Measurements from ENCODE around the gene ARPC1B. TPM values are rescaled to one million over a fixed set of nuclear protein-coding genes. Genes with fewer than 3 reads are reported as not detected.
A peak's percentile ranks its signal among the peaks of the same experiment; 100 is the strongest.

Gene ARPC1B
- total and polyA plus RNA-seq, 9 of the 15 experiments (the other 6 are each of a cell fraction or from before 2014, with no cell fraction given) = 6.7 to 357 (median 211) TPM

DNA sequence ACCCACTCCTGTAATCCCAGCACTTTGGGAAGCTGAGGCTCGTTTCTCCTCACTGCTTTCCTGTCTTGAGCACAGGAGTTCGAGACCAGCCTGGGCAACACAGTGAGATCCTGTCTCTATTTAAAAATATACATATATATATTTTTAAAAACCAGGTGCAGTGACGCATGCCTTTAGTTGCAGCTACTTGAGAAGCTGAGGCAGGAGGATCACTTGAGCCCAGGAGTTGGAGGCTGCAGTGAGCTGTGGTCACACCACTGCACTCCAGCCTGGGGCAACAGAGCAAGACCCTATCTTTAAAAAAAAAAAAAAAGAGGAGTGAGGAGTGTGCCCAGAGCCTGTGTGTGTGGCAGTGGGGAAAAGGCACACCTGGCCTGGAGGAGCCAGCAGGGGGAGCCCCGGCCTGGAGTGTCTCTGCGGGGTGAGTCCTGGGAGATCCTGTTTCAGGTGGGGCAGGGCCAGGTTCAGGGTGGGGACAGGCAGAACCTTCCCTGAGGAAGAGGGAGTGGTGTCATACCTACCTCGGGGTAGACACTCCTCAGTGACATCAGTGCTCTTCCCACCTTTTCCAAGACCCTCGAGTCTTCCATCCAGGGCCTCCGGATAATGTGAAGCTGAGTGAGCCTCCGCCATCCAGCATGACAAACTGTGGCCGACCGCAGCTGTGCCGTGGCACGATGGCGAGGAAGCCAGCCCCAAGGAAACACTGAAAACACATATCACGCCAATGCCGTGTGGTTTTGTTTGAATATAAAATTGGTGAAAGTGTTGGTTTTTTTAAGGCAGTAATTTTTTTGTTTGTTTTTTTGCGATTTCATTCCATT lies 9.0 kb upstream of the ARPC1B start (continued):
- TF ChIP-seq, protein P1, sequence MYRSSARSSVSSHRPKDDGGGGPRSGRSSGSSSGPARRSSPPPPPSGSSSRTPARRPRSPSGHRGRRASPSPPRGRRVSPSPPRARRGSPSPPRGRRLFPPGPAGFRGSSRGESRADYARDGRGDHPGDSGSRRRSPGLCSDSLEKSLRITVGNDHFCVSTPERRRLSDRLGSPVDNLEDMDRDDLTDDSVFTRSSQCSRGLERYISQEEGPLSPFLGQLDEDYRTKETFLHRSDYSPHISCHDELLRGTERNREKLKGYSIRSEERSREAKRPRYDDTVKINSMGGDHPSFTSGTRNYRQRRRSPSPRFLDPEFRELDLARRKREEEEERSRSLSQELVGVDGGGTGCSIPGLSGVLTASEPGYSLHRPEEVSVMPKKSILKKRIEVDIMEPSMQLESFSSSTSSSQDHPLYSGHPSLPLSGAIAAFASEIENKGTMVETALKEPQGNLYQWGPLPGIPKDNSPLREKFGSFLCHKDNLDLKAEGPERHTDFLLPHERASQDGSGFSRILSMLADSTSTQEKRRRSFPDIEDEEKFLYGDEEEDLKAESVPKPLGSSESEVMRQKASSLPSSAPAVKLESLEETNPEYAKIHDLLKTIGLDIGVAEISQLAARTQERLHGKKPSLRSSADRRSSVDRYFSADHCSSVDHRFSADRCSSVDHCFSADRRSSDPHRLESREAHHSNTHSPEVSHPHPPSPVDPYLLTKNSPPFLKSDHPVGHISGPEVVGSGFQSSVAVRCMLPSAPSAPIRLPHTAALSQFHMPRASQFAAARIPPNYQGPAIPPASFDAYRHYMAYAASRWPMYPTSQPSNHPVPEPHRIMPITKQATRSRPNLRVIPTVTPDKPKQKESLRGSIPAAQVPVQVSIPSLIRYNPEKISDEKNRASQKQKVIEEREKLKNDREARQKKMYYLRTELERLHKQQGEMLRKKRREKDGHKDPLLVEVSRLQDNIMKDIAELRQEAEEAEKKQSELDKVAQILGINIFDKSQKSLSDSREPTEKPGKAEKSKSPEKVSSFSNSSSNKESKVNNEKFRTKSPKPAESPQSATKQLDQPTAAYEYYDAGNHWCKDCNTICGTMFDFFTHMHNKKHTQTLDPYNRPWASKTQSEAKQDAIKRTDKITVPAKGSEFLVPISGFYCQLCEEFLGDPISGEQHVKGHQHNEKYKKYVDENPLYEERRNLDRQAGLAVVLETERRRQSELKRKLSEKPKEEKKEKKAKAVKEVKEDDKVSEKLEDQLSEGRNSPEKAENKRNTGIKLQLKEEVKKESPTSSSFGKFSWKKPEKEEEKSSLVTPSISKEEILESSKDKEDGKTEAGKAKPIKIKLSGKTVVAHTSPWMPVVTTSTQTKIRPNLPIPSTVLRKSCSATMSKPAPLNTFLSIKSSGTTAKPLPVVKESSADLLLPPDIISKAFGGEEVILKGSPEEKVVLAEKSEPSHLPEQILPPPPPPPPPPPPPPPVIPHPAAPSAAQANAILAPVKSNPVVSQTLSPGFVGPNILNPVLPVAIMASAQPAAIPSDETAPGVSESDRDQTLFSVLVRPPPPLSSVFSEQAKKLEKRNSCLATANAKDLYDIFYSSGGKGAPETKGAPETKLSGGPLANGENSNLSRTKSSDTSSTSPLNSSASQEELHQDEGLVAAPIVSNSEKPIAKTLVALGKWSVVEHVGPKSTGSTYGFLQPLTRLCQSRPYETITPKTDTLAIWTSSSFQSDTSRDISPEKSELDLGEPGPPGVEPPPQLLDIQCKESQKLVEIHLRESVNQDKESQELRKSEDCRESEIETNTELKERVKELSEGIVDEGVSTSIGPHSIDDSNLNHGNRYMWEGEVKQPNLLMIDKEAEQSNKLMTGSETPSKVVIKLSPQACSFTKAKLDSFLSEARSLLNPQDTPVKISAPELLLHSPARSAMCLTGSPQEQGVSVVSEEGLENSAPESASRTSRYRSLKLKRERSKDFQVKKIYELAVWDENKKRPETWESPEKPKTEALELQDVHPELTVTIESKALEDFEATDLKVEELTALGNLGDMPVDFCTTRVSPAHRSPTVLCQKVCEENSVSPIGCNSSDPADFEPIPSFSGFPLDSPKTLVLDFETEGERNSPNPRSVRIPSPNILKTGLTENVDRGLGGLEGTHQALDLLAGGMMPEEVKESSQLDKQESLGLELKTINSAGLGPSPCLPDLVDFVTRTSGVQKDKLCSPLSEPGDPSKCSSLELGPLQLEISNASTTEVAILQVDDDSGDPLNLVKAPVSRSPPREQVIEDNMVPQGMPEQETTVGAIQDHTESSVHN (IDR thresholded peaks at IDR 0.05; ENCODE audit: borderline replicate concordance in 1 of 2, low read depth in 1 of 2) = no peak
- TF ChIP-seq ZNF41 (CRISPR knock-in tag; conservative IDR thresholded peaks at IDR 0.05) (no peak), ZFPM2 (CRISPR knock-in tag; IDR thresholded peaks at IDR 0.05) (no peak), KLF16 (IDR thresholded peaks at IDR 0.05) (0 out of 2 replicates have a peak, but pooled peaks have one; percentile 23)

Data from K562 (cell line).